22Rv1 (cell line): ENCODE results near the gene TINAG.

Experiments
- H3K27ac ChIP-seq: fragments of 450-650 bp; 2 replicates; pipeline ENCODE4 v1.5.1; 2017
- ZFX ChIP-seq: fragments of 450-650 bp; IDR thresholded peaks from 2 replicates; pipeline ENCODE4 v1.6.1; 2017; ENCODE audit warnings: antibody characterized with exemption, borderline replicate concordance
- TF ChIP-seq, protein P1 (sequence below): fragments of 450-650 bp; IDR thresholded peaks from 2 replicates; pipeline ENCODE4 v1.5.1; 2017; ENCODE audit warnings: mild to moderate bottlenecking

TINAG gene

GRCh38 chr6:54390362-54390761 lies 82.1 kb downstream of the TINAG start:
- no peak overlapping the region for H3K27ac ChIP-seq
- TF ChIP-seq, protein P1, sequence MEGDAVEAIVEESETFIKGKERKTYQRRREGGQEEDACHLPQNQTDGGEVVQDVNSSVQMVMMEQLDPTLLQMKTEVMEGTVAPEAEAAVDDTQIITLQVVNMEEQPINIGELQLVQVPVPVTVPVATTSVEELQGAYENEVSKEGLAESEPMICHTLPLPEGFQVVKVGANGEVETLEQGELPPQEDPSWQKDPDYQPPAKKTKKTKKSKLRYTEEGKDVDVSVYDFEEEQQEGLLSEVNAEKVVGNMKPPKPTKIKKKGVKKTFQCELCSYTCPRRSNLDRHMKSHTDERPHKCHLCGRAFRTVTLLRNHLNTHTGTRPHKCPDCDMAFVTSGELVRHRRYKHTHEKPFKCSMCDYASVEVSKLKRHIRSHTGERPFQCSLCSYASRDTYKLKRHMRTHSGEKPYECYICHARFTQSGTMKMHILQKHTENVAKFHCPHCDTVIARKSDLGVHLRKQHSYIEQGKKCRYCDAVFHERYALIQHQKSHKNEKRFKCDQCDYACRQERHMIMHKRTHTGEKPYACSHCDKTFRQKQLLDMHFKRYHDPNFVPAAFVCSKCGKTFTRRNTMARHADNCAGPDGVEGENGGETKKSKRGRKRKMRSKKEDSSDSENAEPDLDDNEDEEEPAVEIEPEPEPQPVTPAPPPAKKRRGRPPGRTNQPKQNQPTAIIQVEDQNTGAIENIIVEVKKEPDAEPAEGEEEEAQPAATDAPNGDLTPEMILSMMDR: no peak
- no peak for TF ChIP-seq ZFX

DNA sequence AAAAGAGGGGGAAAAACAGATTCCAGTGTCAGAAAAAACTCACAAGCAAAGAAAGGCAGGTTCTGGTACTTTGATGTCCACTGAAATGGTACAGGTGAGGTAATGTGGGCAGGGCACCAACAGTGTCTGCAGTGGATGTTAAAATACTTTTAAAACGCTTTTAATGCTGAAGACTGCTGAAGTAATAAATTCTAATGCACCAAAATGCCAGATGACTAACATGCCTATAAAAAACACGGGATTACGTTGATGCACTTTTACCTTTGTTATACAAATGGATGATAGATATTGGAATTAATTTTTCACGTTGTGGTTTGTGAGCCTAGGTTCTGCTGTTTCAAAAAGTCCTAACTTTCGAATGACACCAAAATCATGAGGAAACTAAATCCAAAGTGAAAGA lies 83.3 kb downstream of the TINAG start:
- H3K27ac ChIP-seq: no peak overlapping the region
- no peak for TF ChIP-seq ZFX
- TF ChIP-seq, protein P1: no peak

- TF ChIP-seq, protein P1: no peak
- no peak overlapping the region for H3K27ac ChIP-seq
Observed at GRCh38 chr6:54403096-54403495, 94.9 kb downstream of the TINAG start.

DNA sequence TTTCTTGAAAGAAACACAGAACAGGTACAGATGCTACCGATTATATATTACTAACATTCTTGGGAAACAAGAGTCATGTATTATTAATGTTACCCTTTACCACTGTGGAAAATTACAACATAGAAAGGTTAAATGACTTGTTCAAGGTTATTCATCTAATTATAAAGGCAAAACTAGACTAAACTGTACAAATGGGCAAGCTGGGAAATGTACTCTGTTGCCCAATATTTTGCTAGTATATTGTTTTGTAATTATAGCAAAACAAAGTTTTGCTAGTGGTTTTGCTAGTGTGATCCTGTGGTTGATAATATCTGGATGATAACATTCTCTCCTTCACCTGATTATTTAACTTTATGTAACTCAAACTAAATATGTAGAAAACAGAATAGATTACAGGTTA lies 96.5 kb downstream of the TINAG start:
- H3K27ac ChIP-seq: no peak overlapping the region
- TF ChIP-seq, protein P1: no peak
- no peak for TF ChIP-seq ZFX

- no peak for TF ChIP-seq ZFX
- TF ChIP-seq, protein P1: no peak
- H3K27ac ChIP-seq: no peak overlapping the region
Observed at GRCh38 chr6:54411767-54412166, 103.5 kb downstream of the TINAG start.

DNA sequence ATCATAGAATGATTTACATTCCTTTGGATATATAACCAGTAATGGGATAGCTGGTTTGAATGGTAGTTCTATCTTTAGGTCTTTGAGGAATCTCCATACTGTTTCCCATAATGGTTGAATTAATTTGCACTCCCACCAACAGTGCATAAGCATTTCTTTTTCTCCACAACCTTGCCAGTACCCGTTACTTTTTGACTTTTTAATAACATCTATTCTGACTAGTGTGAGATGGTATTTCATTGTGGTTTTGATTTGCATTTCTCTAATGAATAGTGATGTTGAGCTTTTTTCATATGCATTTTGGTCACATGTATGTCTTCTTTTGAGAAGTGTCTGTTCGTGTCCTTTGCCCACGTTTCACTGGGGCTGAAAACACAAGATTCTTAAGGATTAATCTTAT lies 107.3 kb downstream of the TINAG start:
- no peak overlapping the region for H3K27ac ChIP-seq
- no peak for TF ChIP-seq ZFX
- TF ChIP-seq, protein P1: no peak

DNA sequence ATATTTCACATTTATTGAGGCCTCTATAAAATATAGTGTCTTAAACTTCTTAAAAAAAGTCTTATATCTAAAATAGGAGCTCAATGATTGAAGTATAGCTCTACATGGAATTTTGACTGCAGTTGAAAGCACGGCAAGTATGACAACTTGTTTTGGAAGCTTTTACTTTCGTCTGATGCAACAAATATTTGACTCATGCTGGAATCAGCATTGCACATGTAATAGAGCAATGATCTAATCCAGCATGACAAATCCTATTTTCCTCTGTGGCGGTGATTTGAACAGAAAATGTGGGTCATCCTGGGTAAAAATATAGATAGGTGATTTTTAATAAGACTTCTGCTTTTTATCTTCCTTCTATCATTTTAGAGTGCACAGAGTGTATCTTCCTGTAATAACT lies 111.6 kb downstream of the TINAG start:
- no peak overlapping the region for H3K27ac ChIP-seq
- TF ChIP-seq, protein P1: no peak
- no peak for TF ChIP-seq ZFX
